IMR-90 (cell line): ENCODE data around the gene TST. TPM values are rescaled to one million over a fixed set of nuclear protein-coding genes. Genes with fewer than 3 reads are reported as not detected.

Experiments
- ATAC-seq: fragments of 200-7000 bp; cut with Tn5 transposase; 2 replicates; pipeline ENCODE4 v1.9.1; 2020; ENCODE audit warnings: low read depth, mild to moderate bottlenecking, moderate library complexity
- BruUV-seq: library from RNA; stranded (reverse); fragments of 400-500 nt; replicated peaks from 2 replicates; lab custom pipeline; 2021; lab: Mats Ljungman, UMichigan
- CTCF ChIA-PET: fragments of 300-600 bp; formaldehyde crosslinking; extraction: SDS; loops from one replicate; lab custom pipeline; 2021; ENCODE audit warnings: antibody characterized with exemption; lab: Yijun Ruan, JAX
- POLR2A ChIA-PET: fragments of 300-600 bp; sonication (Branson Sonifier 250); formaldehyde crosslinking; loops from one replicate; lab custom pipeline; 2022; ENCODE audit warnings: antibody characterized with exemption; ENCODE audit not compliant: unreplicated experiment; lab: Charles Lee
- DNase-seq: peaks from one replicate; pipeline ENCODE4 v3.0.0; 2013
- H2AFZ ChIP-seq: replicated peaks from 2 replicates; pipeline ENCODE3; 2013; ENCODE audit warnings: low read length, mild to moderate bottlenecking; ENCODE audit not compliant: poor library complexity
- H2AK5ac ChIP-seq: 2 replicates; pipeline ENCODE4 v1.6.1; 2013; ENCODE audit warnings: low read depth, low read length, inconsistent platforms
- H2AK9ac ChIP-seq: replicated peaks from 2 replicates; pipeline ENCODE3; 2013; ENCODE audit warnings: mild to moderate bottlenecking, low read depth, low read length, moderate library complexity; ENCODE audit not compliant: poor library complexity
- H2BK120ac ChIP-seq: 2 replicates; pipeline ENCODE4 v1.6.1; 2013; ENCODE audit warnings: low read depth, low read length, inconsistent platforms
- H2BK15ac ChIP-seq: 3 replicates; pipeline ENCODE4 v1.6.1; 2013; ENCODE audit warnings: low read depth, low read length, inconsistent platforms
- H2BK20ac ChIP-seq: 2 replicates; pipeline ENCODE4 v1.6.1; 2013; ENCODE audit warnings: low read depth, mild to moderate bottlenecking, inconsistent platforms, low read length, moderate library complexity
- H2BK5ac ChIP-seq: 2 replicates; pipeline ENCODE4 v1.6.1; 2013; ENCODE audit warnings: mild to moderate bottlenecking, low read depth, low read length, inconsistent platforms; ENCODE audit not compliant: poor library complexity, severe bottlenecking
- H3K14ac ChIP-seq: replicated peaks from 2 replicates; pipeline ENCODE4 v1.6.1; 2013; ENCODE audit warnings: low read depth, low read length, inconsistent platforms
- H3K18ac ChIP-seq: 2 replicates; pipeline ENCODE4 v1.6.1; 2013; ENCODE audit warnings: low read depth, low read length, control low read depth
- H3K23ac ChIP-seq: 2 replicates; pipeline ENCODE4 v1.6.1; 2013; ENCODE audit warnings: low read depth, low read length, inconsistent platforms
- H3K27ac ChIP-seq: 2 replicates; pipeline ENCODE4 v1.5.1; 2013; ENCODE audit warnings: mild to moderate bottlenecking, control low read depth, low read length; ENCODE audit not compliant: insufficient read depth
- H3K27me3 ChIP-seq: 2 replicates; pipeline ENCODE4 v1.6.1; 2013; ENCODE audit warnings: low read length; ENCODE audit not compliant: control insufficient read depth, insufficient read depth
- H3K36me3 ChIP-seq: 2 replicates; pipeline ENCODE4 v1.6.1; 2013; ENCODE audit warnings: low read length, mixed read lengths; ENCODE audit not compliant: control insufficient read depth, insufficient read depth
- H3K4ac ChIP-seq: 2 replicates; pipeline ENCODE4 v1.6.1; 2013; ENCODE audit warnings: low read depth, low read length, inconsistent platforms
- H3K4me1 ChIP-seq: 2 replicates; pipeline ENCODE4 v1.6.1; 2013; ENCODE audit warnings: low read length, mixed read lengths; ENCODE audit not compliant: control insufficient read depth, insufficient read depth
- H3K4me2 ChIP-seq: 2 replicates; pipeline ENCODE4 v1.6.1; 2013; ENCODE audit warnings: low read depth, mild to moderate bottlenecking, control low read depth, low read length, moderate library complexity
- H3K4me3 ChIP-seq: 2 replicates; pipeline ENCODE4 v1.5.1; 2013; ENCODE audit warnings: low read depth, mild to moderate bottlenecking, control low read depth, low read length, moderate library complexity; ENCODE audit not compliant: insufficient read depth
- H3K56ac ChIP-seq: 2 replicates; pipeline ENCODE4 v1.6.1; 2013; ENCODE audit warnings: low read length, inconsistent platforms; ENCODE audit not compliant: insufficient read depth; ENCODE audit errors: extremely low read depth
- H3K79me1 ChIP-seq, 2 experiments: 2 replicates each; pipeline ENCODE4 v1.6.1; 2013; ENCODE audit warnings: low read length in 2 of 2, inconsistent platforms in 1 of 2, low read depth in 1 of 2
- H3K9ac ChIP-seq: 2 replicates; pipeline ENCODE4 v1.6.1; 2013; ENCODE audit warnings: low read depth, low read length, control low read depth
- H3K9me1 ChIP-seq: 2 replicates; pipeline ENCODE4 v1.6.1; 2013; ENCODE audit warnings: low read length, inconsistent platforms; ENCODE audit not compliant: insufficient read depth
- H3K9me3 ChIP-seq: 2 replicates; pipeline ENCODE4 v1.6.1; 2013; ENCODE audit warnings: low read length; ENCODE audit not compliant: control insufficient read depth, insufficient read depth
- H4K20me1 ChIP-seq: 2 replicates; pipeline ENCODE4 v1.6.1; 2013; ENCODE audit warnings: low read length, inconsistent platforms; ENCODE audit not compliant: insufficient read depth
- H4K5ac ChIP-seq: 2 replicates; pipeline ENCODE4 v1.6.1; 2013; ENCODE audit warnings: mild to moderate bottlenecking, low read depth, low read length, control low read depth
- H4K8ac ChIP-seq, 2 experiments: 2 replicates each; pipeline ENCODE4 v1.6.1; 2013; ENCODE audit warnings: low read depth in 2 of 2, low read length in 2 of 2, control low read depth in 1 of 2, inconsistent platforms in 1 of 2
- H4K91ac ChIP-seq: 2 replicates; pipeline ENCODE4 v1.6.1; 2013; ENCODE audit warnings: low read depth, low read length, inconsistent platforms; ENCODE audit not compliant: insufficient read depth
- BHLHE40 ChIP-seq: fragments of 150-350 bp; IDR thresholded peaks from 2 replicates; pipeline ENCODE4 v1.6.1; 2016; ENCODE audit warnings: mild to moderate bottlenecking, low read depth, low read length
- FOS ChIP-seq: fragments of 150-350 bp; IDR thresholded peaks from 2 replicates; pipeline ENCODE4 v1.6.1; 2016; ENCODE audit warnings: low read depth, low read length
- MAZ ChIP-seq: IDR thresholded peaks from 2 replicates; pipeline ENCODE4 v1.6.1; 2012; ENCODE audit warnings: low read depth, mild to moderate bottlenecking, low read length, improper control_type of control experiment, moderate library complexity, borderline replicate concordance
- NFE2L2 ChIP-seq: fragments of 150-350 bp; IDR thresholded peaks from 2 replicates; pipeline ENCODE4 v1.6.1; 2016; ENCODE audit warnings: low read depth, mild to moderate bottlenecking, low read length
- RAD21 ChIP-seq: IDR thresholded peaks from 2 replicates; pipeline ENCODE4 v1.6.1; 2012; ENCODE audit warnings: low read length, improper control_type of control experiment
- RCOR1 ChIP-seq: IDR thresholded peaks from 2 replicates; pipeline ENCODE4 v1.6.1; 2012; ENCODE audit warnings: mild to moderate bottlenecking, low read length, improper control_type of control experiment; ENCODE audit not compliant: insufficient replicate concordance
- WGBS, 2 experiments: methylation state at CpG; one replicate each; pipeline versions ENCODE4 v1.1.5 to v1.1.7; 2013; ENCODE audit warnings: missing lambda C conversion rate in 2 of 2; ENCODE audit not compliant: insufficient read length in 1 of 2; ENCODE audit errors: extremely low coverage in 2 of 2; 5-methylcytosine and 5-hydroxymethylcytosine counted together
- dilution Hi-C: fragments of 300-500 bp; cut with HindIII; formaldehyde crosslinking; loops from one replicate; pipeline ENCODE4 v1.14.3; 2018; ENCODE audit warnings: low sequenced_read_pairs; ENCODE audit not compliant: unreplicated experiment
- in situ Hi-C: fragments of 300-500 bp; cut with MboI; formaldehyde crosslinking; loops from 3 replicates; pipeline ENCODE4 v1.14.3; 2019; ENCODE audit warnings: low sequenced_read_pairs, inconsistent platforms, mixed read lengths
- intact Hi-C: fragments of 100-400 bp; cut with micrococcal nuclease; formaldehyde crosslinking; loops from 2 replicates; pipeline ENCODE4 v1.10.0; 2022
- polyA plus RNA-seq, 3 experiments: library from polyadenylated mRNA; depleted of rRNA; stranded (reverse); fragments of >200 nt; gene quantifications; 2 replicates each; pipeline ENCODE4 v1.2.3, GENCODE V29; 2012; ENCODE audit warnings: low replicate concordance in 1 of 3
- total RNA-seq: library from RNA; depleted of rRNA; stranded (reverse); fragments of >200 nt; gene quantifications from 2 replicates; pipeline ENCODE4 v1.2.3, GENCODE V29; 2012
- TF ChIP-seq, protein P1 (sequence below): conservative IDR thresholded peaks from 2 replicates; pipeline ENCODE4 v1.5.1; 2012; ENCODE audit warnings: mild to moderate bottlenecking, low read depth, low read length, improper control_type of control experiment

TST gene
- total and polyA plus RNA-seq, 2 of the 4 experiments (the other 2 are of a cell fraction): 31.7 to 37.7 TPM

DNA sequence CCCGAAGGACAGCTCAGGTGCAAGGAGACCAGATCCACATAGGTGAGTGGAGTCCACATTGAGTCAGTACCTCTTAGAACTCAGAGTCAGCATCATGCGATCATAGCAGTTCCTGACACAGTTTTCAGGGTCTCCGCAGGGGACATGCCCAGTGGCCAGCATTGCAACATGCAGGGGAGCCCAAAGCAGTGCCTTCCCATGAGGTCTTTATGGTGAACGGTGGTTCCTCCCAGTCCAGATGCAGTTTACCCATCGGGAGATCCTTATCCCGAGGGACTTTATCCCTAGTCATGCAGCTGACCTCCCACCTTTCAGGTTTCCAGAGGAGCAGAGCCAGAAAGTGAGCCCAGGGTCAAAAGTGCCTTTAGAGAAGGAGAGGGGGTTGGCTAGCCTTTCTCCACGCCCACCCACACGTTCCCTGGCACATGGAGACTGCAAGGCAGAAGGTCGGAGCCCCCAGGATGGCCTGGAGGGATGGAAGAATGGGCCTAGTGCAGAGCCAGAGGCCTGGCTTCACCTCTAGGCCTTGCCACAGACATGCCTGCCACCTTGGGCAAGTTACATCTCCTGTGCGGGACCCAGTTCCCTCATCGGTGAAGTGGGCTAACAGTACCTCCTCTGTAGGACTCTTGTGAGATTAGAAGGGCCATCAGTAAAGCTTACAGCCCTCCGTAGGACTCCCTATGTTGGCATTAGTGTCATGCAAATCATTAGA, 38.7 kb upstream of the TST start:
- peaks cover 41% of the 10 kb centered on the region for H3K36me3 ChIP-seq
- H4K20me1 ChIP-seq: no peaks in the 10 kb centered on the region
- ChIA-PET POLR2A (no interaction called here), CTCF (no interaction called here)
- H2BK5ac ChIP-seq: no peak overlapping the region
- H3K9me1 ChIP-seq: 0 out of 2 replicates have a peak, but pooled peaks cover under 1% of the 10 kb centered on the region
- WGBS, 2 experiments: 100% methylated on average over 3 of the region's 12 CpGs; no CpG with 5 or more reads in 1 of the 2 experiments
- in situ Hi-C loops (no loop called here), dilution Hi-C loops (no loop called here), intact Hi-C loops (no loop called here)
- H2AFZ ChIP-seq: no peak overlapping the region
- H3K4ac ChIP-seq: no peak overlapping the region
- no peak overlapping the region for H4K5ac ChIP-seq
- no peaks in the 10 kb centered on the region for H3K27me3 ChIP-seq
- no peak overlapping the region for H2BK120ac ChIP-seq
- H2BK20ac ChIP-seq: no peak overlapping the region
- H3K4me3 ChIP-seq: no peak overlapping the region
- H3K79me1 ChIP-seq: peaks cover under 1 to 5% of the 10 kb centered on the region in 2 experiments; a peak in 1 of 4 replicates
- no peak for ATAC-seq
- H4K91ac ChIP-seq: no peak overlapping the region
- BruUV-seq: no TSS peak
- no peak for DNase-seq
- no peak overlapping the region for H3K14ac ChIP-seq
- H2BK15ac ChIP-seq: no peak overlapping the region
- H2AK5ac ChIP-seq: no peak overlapping the region
- no peak overlapping the region for H3K18ac ChIP-seq
- H3K23ac ChIP-seq: no peak overlapping the region
- H3K27ac ChIP-seq: no peak overlapping the region
- H3K56ac ChIP-seq: no peak overlapping the region
- TF ChIP-seq RAD21 (no peak), MAZ (no peak), BHLHE40 (no peak), RCOR1 (no peak), FOS (no peak), NFE2L2 (no peak)
- TF ChIP-seq, protein P1, sequence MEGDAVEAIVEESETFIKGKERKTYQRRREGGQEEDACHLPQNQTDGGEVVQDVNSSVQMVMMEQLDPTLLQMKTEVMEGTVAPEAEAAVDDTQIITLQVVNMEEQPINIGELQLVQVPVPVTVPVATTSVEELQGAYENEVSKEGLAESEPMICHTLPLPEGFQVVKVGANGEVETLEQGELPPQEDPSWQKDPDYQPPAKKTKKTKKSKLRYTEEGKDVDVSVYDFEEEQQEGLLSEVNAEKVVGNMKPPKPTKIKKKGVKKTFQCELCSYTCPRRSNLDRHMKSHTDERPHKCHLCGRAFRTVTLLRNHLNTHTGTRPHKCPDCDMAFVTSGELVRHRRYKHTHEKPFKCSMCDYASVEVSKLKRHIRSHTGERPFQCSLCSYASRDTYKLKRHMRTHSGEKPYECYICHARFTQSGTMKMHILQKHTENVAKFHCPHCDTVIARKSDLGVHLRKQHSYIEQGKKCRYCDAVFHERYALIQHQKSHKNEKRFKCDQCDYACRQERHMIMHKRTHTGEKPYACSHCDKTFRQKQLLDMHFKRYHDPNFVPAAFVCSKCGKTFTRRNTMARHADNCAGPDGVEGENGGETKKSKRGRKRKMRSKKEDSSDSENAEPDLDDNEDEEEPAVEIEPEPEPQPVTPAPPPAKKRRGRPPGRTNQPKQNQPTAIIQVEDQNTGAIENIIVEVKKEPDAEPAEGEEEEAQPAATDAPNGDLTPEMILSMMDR: no peak
- H3K4me2 ChIP-seq: no peak overlapping the region
- H2AK9ac ChIP-seq: peak overlapping the region; percentile 39
- no peak overlapping the region for H3K9ac ChIP-seq
- no peaks in the 10 kb centered on the region for H3K4me1 ChIP-seq
- no peaks in the 10 kb centered on the region for H3K9me3 ChIP-seq
- H4K8ac ChIP-seq: no peak overlapping the region
